Endometrial microvascular endothelial cells (primary cell): ENCODE data around the gene PDCD2. TPM values are rescaled to one million over a fixed set of nuclear protein-coding genes. Genes with fewer than 3 reads are reported as not detected.
"Not testable (repeated sequence)": the region's sequence is repeated elsewhere in the genome, so short reads cannot be mapped to it uniquely, and the experiment has no call there.

Experiments used
- in situ Hi-C: cut with HindIII; loops from 2 replicates; pipeline ENCODE4 v1.10.0; 2017; ENCODE audit warnings: low sequenced_read_pairs, low pct_unique_long_range_greater_than_20kb; ENCODE audit errors: inconsistent ontology term
- total RNA-seq: library from RNA; depleted of rRNA; stranded (reverse); fragments of >200 nt; gene quantifications from one replicate; pipeline ENCODE4 v1.2.3, GENCODE V29; 2015; ENCODE audit errors: inconsistent ontology term

Gene PDCD2
- total RNA-seq, 1 donor from 2014 or later, result 81.1 TPM

DNA sequence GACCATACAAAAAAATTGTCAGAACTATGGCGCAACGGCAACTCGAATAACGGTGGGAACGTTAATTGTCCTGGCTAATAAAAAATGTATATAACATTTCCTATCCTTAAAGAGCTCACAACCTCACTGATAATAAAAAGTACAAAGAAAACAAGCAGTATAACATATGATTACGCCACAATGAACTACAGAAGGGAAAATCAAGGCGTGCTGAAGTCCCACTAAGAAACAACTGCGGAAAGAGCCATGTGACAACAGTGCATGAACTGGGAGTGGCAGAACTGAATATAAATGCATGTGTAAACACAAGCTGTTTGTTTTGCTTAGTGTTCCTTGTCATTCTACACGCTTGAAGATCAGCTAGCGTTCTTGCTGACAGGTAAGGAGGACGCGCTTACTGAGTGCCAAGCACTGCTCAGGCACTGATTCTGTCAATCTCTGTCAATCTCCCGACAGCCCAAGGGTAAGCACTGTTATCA lies 30.9 kb downstream of the PDCD2 start:
- in situ Hi-C loops, result no loop called here

GRCh38 chr6:170552765-170553533 lies 31.5 kb downstream of the PDCD2 start, which contains the start of gene PSMB1:
Gene PSMB1 (minus strand): TSS chr6:170553307. CDS start chr6:170553242, 65 bp downstream.
- in situ Hi-C loops, result no loop called here

- in situ Hi-C loops, result no loop called here
Measured at GRCh38 chr6:170545405-170545804, 39.0 kb downstream of the PDCD2 start.

DNA sequence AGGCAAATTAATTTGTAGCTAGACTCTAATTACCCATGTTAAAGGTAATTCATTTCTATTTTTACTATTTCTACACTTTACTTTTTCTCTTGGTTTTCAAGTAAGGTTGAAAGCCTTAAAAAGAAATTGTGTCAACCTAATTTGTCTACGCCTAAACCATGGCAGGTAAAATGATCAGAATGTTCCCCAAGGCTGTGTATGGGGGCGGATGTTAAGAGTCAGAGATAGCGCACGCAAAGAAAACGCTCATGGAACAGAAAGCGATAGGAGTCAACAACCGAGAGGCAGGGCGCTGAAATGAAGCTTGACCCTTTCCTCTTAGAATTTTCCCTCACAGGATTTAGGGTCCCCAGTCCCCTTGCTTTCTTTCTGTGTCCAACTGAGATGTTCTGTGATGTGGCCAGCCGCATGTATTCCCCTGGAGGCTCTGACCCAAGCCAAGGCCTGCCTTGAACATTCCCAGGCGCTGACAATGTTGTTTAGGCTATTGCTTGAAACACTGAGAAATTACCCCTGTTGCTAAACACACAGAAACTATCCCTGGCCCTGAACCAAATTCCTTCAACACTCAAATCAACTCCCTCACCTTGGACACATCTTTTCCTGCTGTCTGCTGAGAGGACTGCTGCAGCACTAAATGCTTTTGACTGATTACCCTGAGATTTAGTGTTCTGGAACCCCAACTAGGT lies 42.3 kb downstream of the PDCD2 start:
- in situ Hi-C loops, result no loop called here

DNA sequence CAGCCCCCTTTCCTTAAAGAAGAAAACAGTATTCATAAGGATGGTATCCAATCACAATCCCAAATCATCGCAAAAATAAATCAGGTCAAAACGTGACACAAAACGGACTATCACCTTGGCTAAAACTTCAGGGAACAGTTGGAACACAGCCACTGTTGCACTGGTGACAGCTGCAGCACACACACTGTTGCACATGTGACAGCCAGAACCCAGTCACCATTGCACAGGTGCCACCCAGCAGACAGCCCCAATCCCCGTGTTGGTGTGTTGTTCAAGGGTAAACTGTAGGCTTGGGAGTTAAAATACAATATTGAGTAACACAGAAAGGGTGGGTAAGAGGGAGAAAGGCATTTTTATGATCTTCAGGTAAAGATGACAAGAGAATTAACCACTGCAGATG lies 47.1 kb downstream of the PDCD2 start:
- in situ Hi-C loops, result no loop called here

DNA sequence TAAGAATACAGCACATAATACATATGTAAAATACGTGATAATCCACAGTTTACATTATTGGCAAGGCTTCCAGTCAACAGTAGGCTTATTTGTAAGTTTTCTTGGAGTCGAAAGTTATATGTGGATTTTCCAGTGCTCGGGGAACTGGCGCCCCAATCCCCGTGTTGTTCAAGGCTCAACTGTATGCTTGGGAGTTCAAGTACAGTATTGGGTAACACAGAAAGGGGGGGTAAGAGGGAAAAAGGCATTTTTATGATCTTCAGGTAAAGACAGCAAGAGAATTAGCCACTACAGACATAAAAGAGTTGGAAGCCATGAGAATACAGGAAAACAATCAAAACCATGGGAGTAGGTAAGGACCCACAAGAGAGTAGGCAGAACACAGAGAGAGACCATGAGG lies 47.8 kb downstream of the PDCD2 start:
- in situ Hi-C loops, result no loop called here

- in situ Hi-C loops, result no loop called here
Measured at GRCh38 chr6:170535004-170535403, 49.4 kb downstream of the PDCD2 start.

- in situ Hi-C loops, result no loop called here
Measured at GRCh38 chr6:170533792-170534191, 50.6 kb downstream of the PDCD2 start.

GRCh38 chr6:170532867-170533488 lies 51.5 kb downstream of the PDCD2 start:
- in situ Hi-C loops, result no loop called here

GRCh38 chr6:170529839-170530469 lies 54.5 kb downstream of the PDCD2 start:
- in situ Hi-C loops, result no loop called here

DNA sequence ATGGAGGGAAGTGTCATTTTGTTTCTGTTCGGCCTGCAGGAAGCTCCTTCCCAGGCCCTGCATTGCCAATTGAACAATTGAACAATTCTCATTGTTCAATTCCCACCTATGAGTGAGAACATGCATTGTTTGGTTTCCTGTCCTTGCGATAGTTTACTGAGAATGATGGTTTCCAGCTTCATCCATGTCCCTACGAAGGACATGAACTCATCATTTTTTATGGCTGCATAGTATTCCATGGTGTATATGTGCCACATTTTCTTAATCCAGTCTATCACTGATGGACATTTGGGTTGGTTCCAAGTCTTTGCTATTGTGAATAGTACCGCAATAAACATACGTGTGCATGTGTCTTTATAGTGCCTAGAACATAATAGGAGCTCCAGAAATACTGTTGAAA lies 56.4 kb downstream of the PDCD2 start:
- in situ Hi-C loops, result not testable (repeated sequence)

DNA sequence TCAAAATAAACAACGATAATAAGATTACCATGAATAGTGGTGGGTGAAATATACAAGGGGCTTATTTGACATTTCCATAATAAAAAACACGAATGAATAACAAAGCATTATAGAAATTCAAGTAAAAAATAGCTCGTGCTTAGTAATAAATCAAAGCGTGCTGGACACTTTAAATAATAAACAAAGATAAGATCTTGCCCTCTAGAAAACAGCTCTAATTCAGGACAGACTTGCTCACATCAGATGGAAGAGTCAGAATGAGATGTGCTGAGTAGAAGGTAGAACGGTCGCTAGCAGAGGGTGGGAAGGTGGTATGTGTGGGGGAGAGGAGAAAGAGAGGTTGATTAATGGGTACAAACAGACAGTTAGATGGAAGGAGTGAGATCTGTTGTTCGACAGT lies 58.6 kb downstream of the PDCD2 start:
- in situ Hi-C loops, result no loop called here

Other genes with a start within 250 kb of the PDCD2 start
- gene PSMB1, start 31.3 kb downstream of the PDCD2 start, total RNA-seq, result 331 TPM
- 15.3 TPM for gene TBP, start 30.3 kb downstream of the PDCD2 start, total RNA-seq